ENCODE results near the gene POLL.

POLL gene

GRCh38 chr10:101576211-101576863 lies 11.7 kb downstream of the POLL start:
- Histone ChIP-seq H3K27ac (ENCODE audit: low read depth, low read length) (no peak overlapping the region), H3K4me1 (ENCODE audit: control insufficient read depth, insufficient read depth, low read length) (no peaks in the 10 kb centered on the region), H3K36me3 (ENCODE audit: control insufficient read depth, insufficient read depth, low read length) (no peaks in the 10 kb centered on the region), H3K4me3 (ENCODE audit: low read length) (no peak overlapping the region), H3K9ac (ENCODE audit: low read length) (no peak overlapping the region), H3K27me3 (ENCODE audit: control insufficient read depth, insufficient read depth, low read length) (no peaks in the 10 kb centered on the region)

GRCh38 chr10:101575580-101576210 lies 12.4 kb downstream of the POLL start:
- Histone ChIP-seq H3K27me3 (ENCODE audit: control insufficient read depth, insufficient read depth, low read length) (no peaks in the 10 kb centered on the region), H3K4me3 (ENCODE audit: low read length) (no peak overlapping the region)

GRCh38 chr10:101575091-101575490 lies 13.0 kb downstream of the POLL start:
- H3K27me3 ChIP-seq (ENCODE audit: control insufficient read depth, insufficient read depth, low read length) = no peaks in the 10 kb centered on the region
- no peak overlapping the region for H3K27ac ChIP-seq (ENCODE audit: low read depth, low read length)
- no peaks in the 10 kb centered on the region for H3K36me3 ChIP-seq (ENCODE audit: control insufficient read depth, insufficient read depth, low read length)
- H3K4me1 ChIP-seq (ENCODE audit: control insufficient read depth, insufficient read depth, low read length) = no peaks in the 10 kb centered on the region
- no peak overlapping the region for H3K9ac ChIP-seq (ENCODE audit: low read length)
- no peak overlapping the region for H3K4me3 ChIP-seq (ENCODE audit: low read length)

More at GRCh38 chr10:101575580-101576210, 12.4 kb downstream of the POLL start:
- Histone ChIP-seq H3K36me3 (ENCODE audit: control insufficient read depth, insufficient read depth, low read length) (no peaks in the 10 kb centered on the region), H3K4me1 (ENCODE audit: control insufficient read depth, insufficient read depth, low read length) (no peaks in the 10 kb centered on the region), H3K9ac (ENCODE audit: low read length) (no peak overlapping the region), H3K27ac (ENCODE audit: low read depth, low read length) (no peak overlapping the region)

GRCh38 chr10:101573885-101574753 lies 13.9 kb downstream of the POLL start:
- H3K27me3 ChIP-seq (ENCODE audit: control insufficient read depth, insufficient read depth, low read length) = peaks cover 7% of the 10 kb centered on the region
- no peaks in the 10 kb centered on the region for H3K36me3 ChIP-seq (ENCODE audit: control insufficient read depth, insufficient read depth, low read length)
- H3K4me3 ChIP-seq (ENCODE audit: low read length) = no peak overlapping the region
- no peak overlapping the region for H3K27ac ChIP-seq (ENCODE audit: low read depth, low read length)
- no peaks in the 10 kb centered on the region for H3K4me1 ChIP-seq (ENCODE audit: control insufficient read depth, insufficient read depth, low read length)
- no peak overlapping the region for H3K9ac ChIP-seq (ENCODE audit: low read length)

- H3K4me1 ChIP-seq (ENCODE audit: control insufficient read depth, insufficient read depth, low read length) = no peaks in the 10 kb centered on the region
- H3K27me3 ChIP-seq (ENCODE audit: control insufficient read depth, insufficient read depth, low read length) = peaks cover 14% of the 10 kb centered on the region
- no peak overlapping the region for H3K4me3 ChIP-seq (ENCODE audit: low read length)
- H3K36me3 ChIP-seq (ENCODE audit: control insufficient read depth, insufficient read depth, low read length) = no peaks in the 10 kb centered on the region
- no peak overlapping the region for H3K27ac ChIP-seq (ENCODE audit: low read depth, low read length)
- H3K9ac ChIP-seq (ENCODE audit: low read length) = no peak overlapping the region
Measured at GRCh38 chr10:101572785-101573184, 15.3 kb downstream of the POLL start.

GRCh38 chr10:101572126-101572525 lies 15.9 kb downstream of the POLL start:
- Histone ChIP-seq H3K27ac (ENCODE audit: low read depth, low read length) (no peak overlapping the region), H3K36me3 (ENCODE audit: control insufficient read depth, insufficient read depth, low read length) (no peaks in the 10 kb centered on the region)

GRCh38 chr10:101571271-101571925 lies 16.7 kb downstream of the POLL start:
- Histone ChIP-seq H3K4me3 (ENCODE audit: low read length) (no peak overlapping the region), H3K4me1 (ENCODE audit: control insufficient read depth, insufficient read depth, low read length) (no peaks in the 10 kb centered on the region), H3K36me3 (ENCODE audit: control insufficient read depth, insufficient read depth, low read length) (no peaks in the 10 kb centered on the region), H3K9ac (ENCODE audit: low read length) (no peak overlapping the region), H3K27me3 (ENCODE audit: control insufficient read depth, insufficient read depth, low read length) (peaks cover 24% of the 10 kb centered on the region), H3K27ac (ENCODE audit: low read depth, low read length) (no peak overlapping the region)

More at GRCh38 chr10:101572126-101572525, 15.9 kb downstream of the POLL start:
- H3K4me1 ChIP-seq (ENCODE audit: control insufficient read depth, insufficient read depth, low read length) = no peaks in the 10 kb centered on the region
- no peak overlapping the region for H3K4me3 ChIP-seq (ENCODE audit: low read length)
- H3K27me3 ChIP-seq (ENCODE audit: control insufficient read depth, insufficient read depth, low read length) = peaks cover 18% of the 10 kb centered on the region
- H3K9ac ChIP-seq (ENCODE audit: low read length) = no peak overlapping the region

GRCh38 chr10:101570428-101571270 lies 17.4 kb downstream of the POLL start:
- Histone ChIP-seq H3K27ac (ENCODE audit: low read depth, low read length) (no peak overlapping the region), H3K36me3 (ENCODE audit: control insufficient read depth, insufficient read depth, low read length) (no peaks in the 10 kb centered on the region), H3K4me3 (ENCODE audit: low read length) (peak overlapping the region; percentile 59), H3K4me1 (ENCODE audit: control insufficient read depth, insufficient read depth, low read length) (no peaks in the 10 kb centered on the region), H3K9ac (ENCODE audit: low read length) (no peak overlapping the region), H3K27me3 (ENCODE audit: control insufficient read depth, insufficient read depth, low read length) (peaks cover 30% of the 10 kb centered on the region)

- no peaks in the 10 kb centered on the region for H3K4me1 ChIP-seq (ENCODE audit: control insufficient read depth, insufficient read depth, low read length)
- H3K4me3 ChIP-seq (ENCODE audit: low read length) = peak overlapping the region; percentile 67
- no peak overlapping the region for H3K27ac ChIP-seq (ENCODE audit: low read depth, low read length)
- no peaks in the 10 kb centered on the region for H3K36me3 ChIP-seq (ENCODE audit: control insufficient read depth, insufficient read depth, low read length)
- no peak overlapping the region for H3K9ac ChIP-seq (ENCODE audit: low read length)
- peaks cover 38% of the 10 kb centered on the region for H3K27me3 ChIP-seq (ENCODE audit: control insufficient read depth, insufficient read depth, low read length)
Measured at GRCh38 chr10:101569622-101570427, 18.2 kb downstream of the POLL start.

- Histone ChIP-seq H3K4me3 (ENCODE audit: low read length) (no peak overlapping the region), H3K4me1 (ENCODE audit: control insufficient read depth, insufficient read depth, low read length) (no peaks in the 10 kb centered on the region), H3K27ac (ENCODE audit: low read depth, low read length) (no peak overlapping the region), H3K27me3 (ENCODE audit: control insufficient read depth, insufficient read depth, low read length) (peaks cover 38% of the 10 kb centered on the region), H3K9ac (ENCODE audit: low read length) (no peak overlapping the region), H3K36me3 (ENCODE audit: control insufficient read depth, insufficient read depth, low read length) (no peaks in the 10 kb centered on the region)
Measured at GRCh38 chr10:101569323-101569621, 18.8 kb downstream of the POLL start.

- H3K27me3 ChIP-seq (ENCODE audit: control insufficient read depth, insufficient read depth, low read length) = peaks cover 38% of the 10 kb centered on the region
- H3K4me3 ChIP-seq (ENCODE audit: low read length) = no peak overlapping the region
- H3K9ac ChIP-seq (ENCODE audit: low read length) = no peak overlapping the region
- H3K27ac ChIP-seq (ENCODE audit: low read depth, low read length) = no peak overlapping the region
- no peaks in the 10 kb centered on the region for H3K36me3 ChIP-seq (ENCODE audit: control insufficient read depth, insufficient read depth, low read length)
- H3K4me1 ChIP-seq (ENCODE audit: control insufficient read depth, insufficient read depth, low read length) = no peaks in the 10 kb centered on the region
Measured at GRCh38 chr10:101568054-101568745, 19.9 kb downstream of the POLL start.
